Mesendoderm (in vitro differentiated cells): ENCODE measurements around the gene CRYGA.
"Not testable (repeated sequence)": the region's sequence is repeated elsewhere in the genome, so short reads cannot be mapped to it uniquely, and the experiment has no call there.

Source experiments
- DNase-seq: peaks from one replicate; pipeline ENCODE4 v3.0.0; 2013
- H2AK5ac ChIP-seq: 2 replicates; pipeline ENCODE4 v1.6.1; 2013; ENCODE audit warnings: low read length, inconsistent platforms
- H2BK120ac ChIP-seq: 2 replicates; pipeline ENCODE4 v1.6.1; 2013; ENCODE audit warnings: low read depth, mild to moderate bottlenecking, low read length, moderate library complexity, mixed read lengths
- H2BK15ac ChIP-seq: replicated peaks from 2 replicates; pipeline ENCODE4 v1.6.1; 2013; ENCODE audit warnings: low read depth, mild to moderate bottlenecking, moderate library complexity
- H2BK5ac ChIP-seq: 2 replicates; pipeline ENCODE4 v1.6.1; 2013; ENCODE audit warnings: low read length, inconsistent platforms
- H3K18ac ChIP-seq: 2 replicates; pipeline ENCODE4 v1.6.1; 2013; ENCODE audit warnings: mild to moderate bottlenecking, low read length, mixed read lengths
- H3K23ac ChIP-seq: one replicate; pipeline ENCODE4 v1.6.1; 2013; ENCODE audit warnings: low read length
- H3K27ac ChIP-seq: 2 replicates; pipeline ENCODE4 v1.5.1; 2013; ENCODE audit warnings: low read depth, mild to moderate bottlenecking, inconsistent platforms, low read length, moderate library complexity
- H3K27me3 ChIP-seq: 2 replicates; pipeline ENCODE4 v1.6.1; 2013; ENCODE audit warnings: low read length, control low read depth, mild to moderate bottlenecking, inconsistent platforms; ENCODE audit not compliant: insufficient read depth, poor library complexity
- H3K36me3 ChIP-seq: 2 replicates; pipeline ENCODE4 v1.6.1; 2013; ENCODE audit warnings: low read length, inconsistent platforms; ENCODE audit not compliant: control insufficient read depth, insufficient read depth
- H3K4ac ChIP-seq: one replicate; pipeline ENCODE4 v1.6.1; 2013; ENCODE audit warnings: low read depth, mild to moderate bottlenecking, low read length, moderate library complexity
- H3K4me1 ChIP-seq: 2 replicates; pipeline ENCODE4 v1.6.1; 2013; ENCODE audit warnings: low read depth, low read length, inconsistent platforms; ENCODE audit not compliant: control insufficient read depth
- H3K4me2 ChIP-seq: 2 replicates; pipeline ENCODE4 v1.6.1; 2013; ENCODE audit warnings: low read length
- H3K4me3 ChIP-seq: 2 replicates; pipeline ENCODE4 v1.5.1; 2013; ENCODE audit warnings: mild to moderate bottlenecking, low read length
- H3K56ac ChIP-seq: one replicate; pipeline ENCODE4 v1.6.1; 2013; ENCODE audit warnings: low read length
- H3K79me1 ChIP-seq: 2 replicates; pipeline ENCODE4 v1.6.1; 2013; ENCODE audit warnings: low read length, inconsistent platforms
- H3K79me2 ChIP-seq: 2 replicates; pipeline ENCODE4 v1.6.1; 2013; ENCODE audit warnings: mild to moderate bottlenecking, low read length; ENCODE audit not compliant: control insufficient read depth, insufficient read depth
- H3K9ac ChIP-seq: 2 replicates; pipeline ENCODE4 v1.6.1; 2013; ENCODE audit warnings: low read length, inconsistent platforms
- H4K5ac ChIP-seq: one replicate; pipeline ENCODE4 v1.6.1; 2013; ENCODE audit warnings: low read length
- H4K8ac ChIP-seq: one replicate; pipeline ENCODE4 v1.6.1; 2013; ENCODE audit warnings: low read depth, mild to moderate bottlenecking, control low read depth, low read length, moderate library complexity
- WGBS: extraction: QIAGEN DNeasy Blood & Tissue Kit; methylation state at CpG from one replicate; pipeline ENCODE4 v1.1.7; 2013; ENCODE audit warnings: low lambda C conversion rate, missing lambda C conversion rate; ENCODE audit not compliant: insufficient coverage; ENCODE audit errors: extremely low coverage; 5-methylcytosine and 5-hydroxymethylcytosine counted together

CRYGA gene

GRCh38 chr2:208128136-208128535 is 35.3 kb downstream of the CRYGA start:
- Histone ChIP-seq H3K27me3 (no peaks in the 10 kb centered on the region), H3K79me2 (no peaks in the 10 kb centered on the region), H4K5ac (no peak overlapping the region), H3K36me3 (no peaks in the 10 kb centered on the region), H3K18ac (no peak overlapping the region), H3K27ac (no peak overlapping the region), H3K9ac (no peak overlapping the region), H3K4me1 (no peaks in the 10 kb centered on the region), H4K8ac (no peak overlapping the region), H2BK120ac (no peak overlapping the region), H3K4me3 (no peak overlapping the region), H3K56ac (no peak overlapping the region), H3K4me2 (no peak overlapping the region), H3K23ac (no peak overlapping the region), H3K79me1 (no peaks in the 10 kb centered on the region), H2BK5ac (no peak overlapping the region), H2AK5ac (no peak overlapping the region), H3K4ac (no peak overlapping the region), H2BK15ac (no peak overlapping the region)
- no CpG with 5 or more reads among the region's 12 CpGs for WGBS
- no peak for DNase-seq

- Histone ChIP-seq H2BK15ac (no peak overlapping the region), H3K9ac (no peak overlapping the region), H3K18ac (no peak overlapping the region), H3K36me3 (no peaks in the 10 kb centered on the region), H3K4me1 (no peaks in the 10 kb centered on the region), H3K27me3 (no peaks in the 10 kb centered on the region), H3K23ac (no peak overlapping the region), H3K4me3 (no peak overlapping the region), H2BK120ac (no peak overlapping the region), H3K56ac (no peak overlapping the region), H3K4ac (no peak overlapping the region), H3K4me2 (no peak overlapping the region), H3K79me1 (no peaks in the 10 kb centered on the region), H3K79me2 (no peaks in the 10 kb centered on the region), H2BK5ac (no peak overlapping the region), H4K8ac (no peak overlapping the region), H4K5ac (no peak overlapping the region), H2AK5ac (no peak overlapping the region), H3K27ac (no peak overlapping the region)
- no CpG with 5 or more reads among the region's 4 CpGs for WGBS
- no peak for DNase-seq
These were observed 36.3 kb downstream of the CRYGA start for GRCh38 chr2:208127090-208127489.

GRCh38 chr2:208125251-208125650 is 38.1 kb downstream of the CRYGA start:
- H4K8ac ChIP-seq, result no peak overlapping the region
- no peaks in the 10 kb centered on the region for H3K79me1 ChIP-seq
- H4K5ac ChIP-seq, result no peak overlapping the region
- H2BK15ac ChIP-seq, result no peak overlapping the region
- no peak overlapping the region for H3K18ac ChIP-seq
- no peak overlapping the region for H3K4me3 ChIP-seq
- no peak overlapping the region for H3K4me2 ChIP-seq
- no peaks in the 10 kb centered on the region for H3K4me1 ChIP-seq
- no peak for DNase-seq
- WGBS, result no CpG with 5 or more reads among the region's 4 CpGs
- no peaks in the 10 kb centered on the region for H3K27me3 ChIP-seq
- H3K36me3 ChIP-seq, result no peaks in the 10 kb centered on the region
- H3K4ac ChIP-seq, result no peak overlapping the region
- H3K23ac ChIP-seq, result no peak overlapping the region
- H2BK120ac ChIP-seq, result no peak overlapping the region
- no peak overlapping the region for H3K9ac ChIP-seq
- H3K27ac ChIP-seq, result no peak overlapping the region
- H2AK5ac ChIP-seq, result no peak overlapping the region
- no peak overlapping the region for H2BK5ac ChIP-seq
- no peak overlapping the region for H3K56ac ChIP-seq
- H3K79me2 ChIP-seq, result no peaks in the 10 kb centered on the region

- not testable (repeated sequence) for H3K23ac ChIP-seq, H4K8ac ChIP-seq, DNase-seq, H3K4me3 ChIP-seq, H3K36me3 ChIP-seq, H3K79me1 ChIP-seq, H2AK5ac ChIP-seq, H2BK120ac ChIP-seq, H3K4me1 ChIP-seq, H3K27ac ChIP-seq, H3K4me2 ChIP-seq, H2BK15ac ChIP-seq, H3K27me3 ChIP-seq, H2BK5ac ChIP-seq, H3K9ac ChIP-seq, H4K5ac ChIP-seq, H3K18ac ChIP-seq, H3K4ac ChIP-seq, H3K79me2 ChIP-seq
- WGBS, result no CpG with 5 or more reads among the region's 46 CpGs
- peak within 1 kb of the TSS; percentile 69 for H3K56ac ChIP-seq
These were observed 39.2 kb downstream of the CRYGA start, which contains the start of gene CRYGD for GRCh38 chr2:208124013-208124715. Gene CRYGD (minus strand): TSS chr2:208124524. CDS start chr2:208124473, 51 bp downstream.

- Histone ChIP-seq H2BK5ac (no peak overlapping the region), H3K27me3 (no peaks in the 10 kb centered on the region), H3K36me3 (no peaks in the 10 kb centered on the region), H3K27ac (no peak overlapping the region), H3K23ac (no peak overlapping the region), H3K79me1 (no peaks in the 10 kb centered on the region), H2BK15ac (no peak overlapping the region), H3K18ac (no peak overlapping the region), H3K4me2 (no peak overlapping the region), H3K4me3 (no peak overlapping the region), H3K4me1 (no peaks in the 10 kb centered on the region), H4K5ac (no peak overlapping the region), H3K79me2 (no peaks in the 10 kb centered on the region), H3K4ac (no peak overlapping the region), H3K56ac (no peak overlapping the region), H3K9ac (no peak overlapping the region), H2BK120ac (no peak overlapping the region), H4K8ac (no peak overlapping the region), H2AK5ac (no peak overlapping the region)
- no peak for DNase-seq
- no CpG with 5 or more reads among the region's 1 CpG for WGBS
These were observed 41.1 kb downstream of the CRYGA start for GRCh38 chr2:208122248-208122647.

GRCh38 chr2:208118918-208119317 is 44.5 kb downstream of the CRYGA start:
- no peak overlapping the region for H3K4ac ChIP-seq
- H4K8ac ChIP-seq, result no peak overlapping the region
- no peak overlapping the region for H3K27ac ChIP-seq
- no peak for DNase-seq
- H3K56ac ChIP-seq, result no peak overlapping the region
- H3K23ac ChIP-seq, result no peak overlapping the region
- no CpG with 5 or more reads among the region's 3 CpGs for WGBS
- no peaks in the 10 kb centered on the region for H3K4me1 ChIP-seq
- H2BK120ac ChIP-seq, result no peak overlapping the region
- no peaks in the 10 kb centered on the region for H3K27me3 ChIP-seq
- H3K4me2 ChIP-seq, result no peak overlapping the region
- no peak overlapping the region for H3K9ac ChIP-seq
- no peak overlapping the region for H3K18ac ChIP-seq
- H3K4me3 ChIP-seq, result no peak overlapping the region
- H4K5ac ChIP-seq, result no peak overlapping the region
- H3K79me1 ChIP-seq, result no peaks in the 10 kb centered on the region
- H2BK5ac ChIP-seq, result no peak overlapping the region
- no peaks in the 10 kb centered on the region for H3K79me2 ChIP-seq
- no peak overlapping the region for H2BK15ac ChIP-seq
- H2AK5ac ChIP-seq, result no peak overlapping the region
- no peaks in the 10 kb centered on the region for H3K36me3 ChIP-seq
